Neural progenitor cell (in vitro differentiated cells): ENCODE data around the gene VAV2. TPM values are rescaled to one million over a fixed set of nuclear protein-coding genes. Genes with fewer than 3 reads are reported as not detected.

Experiments used
- DNase-seq: peaks from one replicate; pipeline ENCODE4 v3.0.0-alpha.2; 2016; ENCODE audit warnings: low spot score
- H2AFZ ChIP-seq: fragments of 200-600 bp; sonication (generic); replicated peaks from 2 replicates; pipeline ENCODE4 v1.6.1; 2016; ENCODE audit warnings: antibody characterized with exemption
- H3F3A ChIP-seq: fragments of 200-600 bp; sonication (generic); 2 replicates; pipeline ENCODE4 v1.6.1; 2016; ENCODE audit warnings: antibody characterized with exemption, low read depth
- H3K27ac ChIP-seq: fragments of 200-600 bp; sonication (generic); 2 replicates; pipeline ENCODE4 v1.5.1; 2016; ENCODE audit warnings: mild to moderate bottlenecking
- H3K27me3 ChIP-seq: fragments of 200-600 bp; sonication (generic); 2 replicates; pipeline ENCODE4 v1.6.1; 2016; ENCODE audit warnings: mild to moderate bottlenecking, moderate library complexity
- H3K36me3 ChIP-seq: fragments of 200-600 bp; sonication (generic); 2 replicates; pipeline ENCODE4 v1.5.1; 2016
- H3K4me1 ChIP-seq: fragments of 200-600 bp; sonication (generic); 2 replicates; pipeline ENCODE4 v1.6.1; 2016; ENCODE audit warnings: mixed run types
- H3K4me2 ChIP-seq: fragments of 200-600 bp; sonication (generic); 2 replicates; pipeline ENCODE4 v1.6.1; 2016
- H3K4me3 ChIP-seq: fragments of 200-600 bp; sonication (generic); 2 replicates; pipeline ENCODE4 v1.5.1; 2016
- H3K79me2 ChIP-seq: fragments of 200-600 bp; sonication (generic); 2 replicates; pipeline ENCODE4 v1.6.1; 2016; ENCODE audit warnings: low read depth
- H3K9ac ChIP-seq: fragments of 200-600 bp; sonication (generic); 2 replicates; pipeline ENCODE4 v1.6.1; 2016
- H3K9me3 ChIP-seq: fragments of 200-600 bp; sonication (generic); 2 replicates; pipeline ENCODE4 v1.5.1; 2016; ENCODE audit warnings: low read depth
- H4K20me1 ChIP-seq: fragments of 200-600 bp; sonication (generic); 2 replicates; pipeline ENCODE4 v1.6.1; 2016; ENCODE audit warnings: low read depth
- H3K27ac Mint-ChIP-seq: 3 replicates; pipeline ENCODE4 v1.8.0; 2021; ENCODE audit warnings: mixed read lengths
- H3K27me3 Mint-ChIP-seq: 2 replicates; pipeline ENCODE4 v1.8.0; 2022; ENCODE audit warnings: low read depth, mild to moderate bottlenecking, inconsistent platforms, moderate library complexity, mixed read lengths; ENCODE audit not compliant: insufficient read depth
- H3K36me3 Mint-ChIP-seq: 3 replicates; pipeline ENCODE4 v1.8.0; 2021; ENCODE audit warnings: mixed read lengths
- H3K4me1 Mint-ChIP-seq: 3 replicates; pipeline ENCODE4 v1.8.0; 2021; ENCODE audit warnings: mixed read lengths
- H3K4me3 Mint-ChIP-seq: 3 replicates; pipeline ENCODE4 v1.8.0; 2021; ENCODE audit warnings: mild to moderate bottlenecking, moderate library complexity, mixed read lengths
- H3K9me3 Mint-ChIP-seq: 3 replicates; pipeline ENCODE4 v1.8.0; 2020; ENCODE audit warnings: mixed read lengths
- EZH2 ChIP-seq: fragments of 200-600 bp; sonication (generic); IDR thresholded peaks from 2 replicates; pipeline ENCODE4 v1.6.1; 2017; ENCODE audit warnings: antibody characterized with exemption, mild to moderate bottlenecking, moderate library complexity
- EZH2phosphoT487 ChIP-seq: fragments of 200-600 bp; sonication (generic); IDR thresholded peaks from 2 replicates; pipeline ENCODE4 v1.6.1; 2017; ENCODE audit warnings: antibody characterized with exemption
- total RNA-seq: library from RNA; depleted of rRNA; stranded (reverse); fragments of >200 nt; gene quantifications from 2 replicates; pipeline ENCODE4 v1.2.3, GENCODE V29; 2015; ENCODE audit warnings: low replicate concordance
- TF ChIP-seq, protein P1 (sequence below): fragments of 200-600 bp; sonication (generic); IDR thresholded peaks from 2 replicates; pipeline ENCODE4 v1.5.1; 2017; ENCODE audit warnings: antibody characterized with exemption, mild to moderate bottlenecking

Gene VAV2
- total RNA-seq, 1 donor from 2014 or later = 12.9 TPM

DNA sequence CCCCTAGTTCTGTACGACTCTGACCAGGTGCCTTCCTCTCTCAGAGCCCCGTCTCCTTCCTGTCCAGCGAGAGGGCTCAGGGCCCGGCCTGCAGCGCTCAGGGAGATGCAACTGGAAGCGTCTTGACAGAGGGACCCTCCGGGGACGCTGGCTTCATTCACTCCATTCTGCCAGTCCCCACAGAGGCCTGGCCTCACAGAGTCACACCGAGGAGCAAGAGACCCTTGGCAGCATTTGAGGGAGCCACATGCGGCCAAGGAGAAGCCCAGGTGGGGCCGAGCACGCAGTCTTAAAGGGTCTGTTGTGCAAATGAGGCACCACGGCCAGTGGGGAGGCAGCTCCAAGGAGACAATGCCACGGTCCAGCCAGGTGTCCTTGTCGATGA is 167.3 kb downstream of the VAV2 start:
- H3K36me3 Mint-ChIP-seq = peaks cover 2% of the 10 kb centered on the region
- TF ChIP-seq, protein P1, sequence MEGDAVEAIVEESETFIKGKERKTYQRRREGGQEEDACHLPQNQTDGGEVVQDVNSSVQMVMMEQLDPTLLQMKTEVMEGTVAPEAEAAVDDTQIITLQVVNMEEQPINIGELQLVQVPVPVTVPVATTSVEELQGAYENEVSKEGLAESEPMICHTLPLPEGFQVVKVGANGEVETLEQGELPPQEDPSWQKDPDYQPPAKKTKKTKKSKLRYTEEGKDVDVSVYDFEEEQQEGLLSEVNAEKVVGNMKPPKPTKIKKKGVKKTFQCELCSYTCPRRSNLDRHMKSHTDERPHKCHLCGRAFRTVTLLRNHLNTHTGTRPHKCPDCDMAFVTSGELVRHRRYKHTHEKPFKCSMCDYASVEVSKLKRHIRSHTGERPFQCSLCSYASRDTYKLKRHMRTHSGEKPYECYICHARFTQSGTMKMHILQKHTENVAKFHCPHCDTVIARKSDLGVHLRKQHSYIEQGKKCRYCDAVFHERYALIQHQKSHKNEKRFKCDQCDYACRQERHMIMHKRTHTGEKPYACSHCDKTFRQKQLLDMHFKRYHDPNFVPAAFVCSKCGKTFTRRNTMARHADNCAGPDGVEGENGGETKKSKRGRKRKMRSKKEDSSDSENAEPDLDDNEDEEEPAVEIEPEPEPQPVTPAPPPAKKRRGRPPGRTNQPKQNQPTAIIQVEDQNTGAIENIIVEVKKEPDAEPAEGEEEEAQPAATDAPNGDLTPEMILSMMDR = no peak
- TF ChIP-seq EZH2 = no peak
- no peak for TF ChIP-seq EZH2phosphoT487
- no peak for DNase-seq
- Histone ChIP-seq H3K9me3 (no peaks in the 10 kb centered on the region), H2AFZ (no peak overlapping the region), H3K4me3 (no peak overlapping the region), H3K27me3 (no peaks in the 10 kb centered on the region), H3K4me1 (peaks cover 51% of the 10 kb centered on the region), H3K9ac (no peak overlapping the region), H3K36me3 (no peaks in the 10 kb centered on the region), H3K4me2 (no peak overlapping the region), H3K27ac (no peak overlapping the region), H4K20me1 (peaks cover 64% of the 10 kb centered on the region), H3K79me2 (no peaks in the 10 kb centered on the region), H3F3A (peaks cover 16% of the 10 kb centered on the region)
- H3K27ac Mint-ChIP-seq = no peak overlapping the region
- H3K27me3 Mint-ChIP-seq = peaks cover 8% of the 10 kb centered on the region
- peaks cover 2% of the 10 kb centered on the region for H3K9me3 Mint-ChIP-seq
- no peak overlapping the region for H3K4me3 Mint-ChIP-seq
- H3K4me1 Mint-ChIP-seq = peaks cover 51% of the 10 kb centered on the region

DNA sequence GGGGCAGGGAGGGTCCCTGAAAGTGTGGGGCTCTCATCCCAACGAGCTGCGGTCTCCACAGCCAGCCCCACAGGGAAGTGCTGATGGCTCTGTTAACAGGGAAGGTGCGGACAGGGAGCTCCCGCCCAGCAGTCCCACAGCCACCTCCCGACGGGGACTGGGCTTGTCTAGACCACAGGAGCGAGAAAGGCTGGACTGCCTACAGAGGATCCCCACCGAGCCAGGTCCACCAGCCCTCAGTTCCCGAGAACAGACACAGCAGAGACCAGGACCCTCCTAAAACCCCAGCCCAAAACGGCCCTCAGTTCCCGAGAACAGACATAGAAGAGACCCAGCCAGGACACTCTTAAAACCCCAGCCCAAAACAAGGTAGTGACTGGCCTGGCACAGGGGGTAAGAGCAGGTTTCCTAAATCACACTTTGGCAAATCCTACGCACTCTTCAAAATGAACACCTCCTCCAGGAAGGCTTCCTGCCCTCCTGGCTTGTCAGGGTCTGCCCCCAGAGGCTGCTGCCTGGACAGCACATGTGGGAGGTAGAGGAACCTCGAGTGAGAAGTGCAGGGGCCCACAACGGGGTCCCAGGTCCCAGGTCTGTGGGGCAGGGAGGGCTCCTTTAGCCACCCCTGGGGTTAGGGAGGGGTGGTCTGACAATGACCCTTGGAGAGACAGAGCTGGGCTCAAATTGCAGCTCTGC is 167.9 kb downstream of the VAV2 start:
- Histone ChIP-seq H3K4me2 (peak overlapping the region; percentile 34), H3K79me2 (no peaks in the 10 kb centered on the region), H3K27ac (no peak overlapping the region), H2AFZ (no peak overlapping the region), H4K20me1 (peaks cover 64% of the 10 kb centered on the region), H3F3A (peaks cover 16% of the 10 kb centered on the region), H3K4me1 (peaks cover 51% of the 10 kb centered on the region), H3K9ac (no peak overlapping the region), H3K9me3 (no peaks in the 10 kb centered on the region), H3K36me3 (no peaks in the 10 kb centered on the region), H3K27me3 (no peaks in the 10 kb centered on the region), H3K4me3 (no peak overlapping the region)
- H3K9me3 Mint-ChIP-seq = peaks cover 2% of the 10 kb centered on the region
- H3K27ac Mint-ChIP-seq = no peak overlapping the region
- peaks cover 8% of the 10 kb centered on the region for H3K27me3 Mint-ChIP-seq
- H3K36me3 Mint-ChIP-seq = peaks cover 2% of the 10 kb centered on the region
- TF ChIP-seq EZH2 (no peak), EZH2phosphoT487 (no peak)
- TF ChIP-seq, protein P1 = no peak
- H3K4me3 Mint-ChIP-seq = no peak overlapping the region
- H3K4me1 Mint-ChIP-seq = peaks cover 48% of the 10 kb centered on the region
- DNase-seq = no peak

DNA sequence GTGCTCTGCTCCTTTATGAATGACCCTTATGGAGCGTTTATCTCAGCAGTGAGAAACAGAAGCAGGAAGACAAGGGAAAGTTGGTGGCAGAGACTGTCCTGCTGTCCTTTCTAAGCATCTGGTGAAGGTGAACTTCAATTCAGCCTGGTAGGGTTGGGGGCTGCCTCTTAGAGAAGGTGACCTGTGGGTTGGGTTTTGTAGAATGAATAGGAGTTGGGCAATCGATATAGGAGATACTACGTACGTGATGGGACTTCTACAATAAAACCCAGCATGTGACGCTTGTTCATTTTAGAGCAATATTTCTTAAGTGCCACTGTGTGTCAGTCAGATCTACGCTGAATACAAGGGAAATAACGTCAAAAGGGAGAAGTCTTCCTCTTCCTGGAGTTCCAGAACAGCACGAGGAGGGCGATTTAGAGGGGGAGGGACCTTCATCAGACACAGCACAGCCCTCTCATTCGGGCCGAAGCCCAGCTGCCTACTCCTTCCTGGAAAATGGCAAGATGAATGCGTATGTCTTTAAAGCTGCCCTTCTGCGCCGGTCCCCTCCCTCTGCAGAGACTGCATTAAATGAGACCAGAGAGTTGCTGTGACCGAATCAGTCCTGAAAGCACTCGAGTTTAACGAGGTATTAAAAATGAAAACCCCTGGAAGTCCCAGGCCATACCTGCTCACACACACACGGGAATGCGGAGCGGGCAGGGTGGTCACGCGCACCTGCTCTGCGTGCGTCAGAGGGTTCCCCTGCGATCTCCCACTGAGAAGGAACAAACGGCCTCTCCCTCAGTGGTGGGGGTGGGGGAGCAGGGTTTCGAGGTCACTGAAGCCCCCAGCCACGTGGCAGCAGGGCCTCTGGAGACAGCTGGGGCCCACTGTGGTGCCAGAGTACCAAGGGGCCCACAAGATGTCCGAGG is 168.7 kb downstream of the VAV2 start:
- H2AFZ ChIP-seq = no peak overlapping the region
- DNase-seq = no peak
- peaks cover 16% of the 10 kb centered on the region for H3F3A ChIP-seq
- peaks cover 51% of the 10 kb centered on the region for H3K4me1 ChIP-seq
- H3K4me3 ChIP-seq = no peak overlapping the region
- H3K9ac ChIP-seq = no peak overlapping the region
- H3K27ac ChIP-seq = peak overlapping the region; percentile 63
- no peaks in the 10 kb centered on the region for H3K36me3 ChIP-seq
- TF ChIP-seq, protein P1 = no peak
- no peak for TF ChIP-seq EZH2phosphoT487
- no peak for TF ChIP-seq EZH2
- peak overlapping the region; percentile 18 for H3K27ac Mint-ChIP-seq
- H3K36me3 Mint-ChIP-seq = peaks cover 5% of the 10 kb centered on the region
- peaks cover 64% of the 10 kb centered on the region for H4K20me1 ChIP-seq
- H3K9me3 ChIP-seq = no peaks in the 10 kb centered on the region
- H3K4me2 ChIP-seq = peak overlapping the region; percentile 34
- no peak overlapping the region for H3K4me3 Mint-ChIP-seq
- peaks cover 49% of the 10 kb centered on the region for H3K4me1 Mint-ChIP-seq
- H3K27me3 Mint-ChIP-seq = peaks cover 5% of the 10 kb centered on the region
- no peaks in the 10 kb centered on the region for H3K79me2 ChIP-seq
- H3K9me3 Mint-ChIP-seq = peaks cover 2% of the 10 kb centered on the region
- no peaks in the 10 kb centered on the region for H3K27me3 ChIP-seq
